VCaP (cell line): ENCODE data around the gene HOXD3.

Experiments used
- H3K27ac ChIP-seq: fragments of 450-650 bp; 2 replicates; pipeline ENCODE4 v1.5.1; 2017
- TF ChIP-seq, protein P1 (sequence below): fragments of 450-650 bp; conservative IDR thresholded peaks from 2 replicates; pipeline ENCODE4 v1.5.1; 2017; ENCODE audit warnings: mild to moderate bottlenecking, moderate library complexity

The HOXD3 gene

DNA sequence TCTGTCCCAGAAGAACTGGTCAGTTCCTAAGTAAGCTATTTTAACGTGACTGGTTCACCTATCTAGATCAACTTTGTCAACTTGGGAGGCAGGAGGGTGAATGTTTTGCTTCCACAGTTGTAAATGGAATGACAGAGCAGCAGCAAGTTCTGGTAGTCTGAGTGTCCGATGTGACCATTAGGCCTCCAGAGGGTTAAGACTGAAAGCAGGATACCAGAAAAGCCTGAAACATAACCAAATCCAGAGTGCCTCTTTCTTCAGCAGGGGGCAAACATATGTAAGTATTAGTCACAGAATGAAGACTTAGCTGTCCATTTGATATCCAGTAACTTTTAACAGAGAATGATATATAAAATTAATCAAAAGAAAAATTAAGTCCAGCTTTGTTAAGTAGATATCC, 9.2 kb downstream of the HOXD3 start:
- TF ChIP-seq, protein P1, sequence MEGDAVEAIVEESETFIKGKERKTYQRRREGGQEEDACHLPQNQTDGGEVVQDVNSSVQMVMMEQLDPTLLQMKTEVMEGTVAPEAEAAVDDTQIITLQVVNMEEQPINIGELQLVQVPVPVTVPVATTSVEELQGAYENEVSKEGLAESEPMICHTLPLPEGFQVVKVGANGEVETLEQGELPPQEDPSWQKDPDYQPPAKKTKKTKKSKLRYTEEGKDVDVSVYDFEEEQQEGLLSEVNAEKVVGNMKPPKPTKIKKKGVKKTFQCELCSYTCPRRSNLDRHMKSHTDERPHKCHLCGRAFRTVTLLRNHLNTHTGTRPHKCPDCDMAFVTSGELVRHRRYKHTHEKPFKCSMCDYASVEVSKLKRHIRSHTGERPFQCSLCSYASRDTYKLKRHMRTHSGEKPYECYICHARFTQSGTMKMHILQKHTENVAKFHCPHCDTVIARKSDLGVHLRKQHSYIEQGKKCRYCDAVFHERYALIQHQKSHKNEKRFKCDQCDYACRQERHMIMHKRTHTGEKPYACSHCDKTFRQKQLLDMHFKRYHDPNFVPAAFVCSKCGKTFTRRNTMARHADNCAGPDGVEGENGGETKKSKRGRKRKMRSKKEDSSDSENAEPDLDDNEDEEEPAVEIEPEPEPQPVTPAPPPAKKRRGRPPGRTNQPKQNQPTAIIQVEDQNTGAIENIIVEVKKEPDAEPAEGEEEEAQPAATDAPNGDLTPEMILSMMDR, result no peak
- H3K27ac ChIP-seq, result no peak overlapping the region

DNA sequence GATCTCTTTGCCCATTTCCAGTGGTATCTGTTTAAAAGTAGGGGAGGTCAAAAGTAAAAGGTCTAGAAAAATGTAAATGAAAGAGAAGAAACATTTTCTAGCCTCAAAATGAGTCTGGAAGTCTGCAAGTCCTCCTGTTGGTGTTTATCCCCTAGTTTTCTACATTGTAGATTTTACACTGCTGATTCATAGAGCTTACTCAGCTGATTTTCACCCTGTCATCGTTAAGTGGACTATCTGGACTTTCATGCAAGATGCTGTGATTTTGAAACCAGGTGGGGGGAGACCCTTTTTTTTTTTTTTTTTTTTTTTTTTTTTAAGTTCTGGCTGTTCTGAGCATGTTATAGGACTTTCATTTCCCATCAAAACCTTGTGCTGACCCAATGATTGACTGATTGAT, 10.3 kb downstream of the HOXD3 start:
- no peak overlapping the region for H3K27ac ChIP-seq
- TF ChIP-seq, protein P1, result no peak

DNA sequence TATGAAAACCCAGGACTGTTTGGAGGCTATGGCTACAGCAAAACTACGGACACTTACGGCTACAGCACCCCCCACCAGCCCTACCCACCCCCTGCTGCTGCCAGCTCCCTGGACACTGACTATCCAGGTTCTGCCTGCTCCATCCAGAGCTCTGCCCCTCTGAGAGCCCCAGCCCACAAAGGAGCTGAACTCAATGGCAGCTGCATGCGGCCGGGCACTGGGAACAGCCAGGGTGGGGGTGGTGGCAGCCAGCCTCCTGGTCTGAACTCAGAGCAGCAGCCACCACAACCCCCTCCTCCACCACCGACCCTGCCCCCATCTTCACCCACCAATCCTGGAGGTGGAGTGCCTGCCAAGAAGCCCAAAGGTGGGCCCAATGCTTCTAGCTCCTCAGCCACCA, 12.1 kb downstream of the HOXD3 start:
- TF ChIP-seq, protein P1, result no peak

DNA sequence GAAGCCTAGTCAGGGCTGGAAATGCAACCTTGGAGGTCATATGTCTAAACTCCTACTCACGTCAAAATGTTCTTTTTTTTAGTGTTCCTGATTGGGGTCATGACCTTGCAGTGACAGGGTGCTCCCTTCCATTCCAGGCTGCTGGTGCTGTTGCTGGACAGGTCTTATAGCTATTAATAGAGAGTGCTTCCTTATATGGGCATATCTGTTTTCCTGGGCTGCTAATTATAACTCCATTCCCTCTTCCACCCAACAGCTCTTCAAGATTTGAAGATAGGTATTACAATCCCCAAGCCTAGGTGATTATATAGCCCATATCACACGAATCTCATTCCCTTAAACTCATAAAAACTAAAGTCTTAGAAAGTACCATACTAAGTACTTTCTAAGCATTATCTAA, 12.6 kb downstream of the HOXD3 start:
- TF ChIP-seq, protein P1, result no peak
- no peak overlapping the region for H3K27ac ChIP-seq

More for the DNA sequence above, 12.1 kb downstream of the HOXD3 start:
- H3K27ac ChIP-seq, result no peak overlapping the region

DNA sequence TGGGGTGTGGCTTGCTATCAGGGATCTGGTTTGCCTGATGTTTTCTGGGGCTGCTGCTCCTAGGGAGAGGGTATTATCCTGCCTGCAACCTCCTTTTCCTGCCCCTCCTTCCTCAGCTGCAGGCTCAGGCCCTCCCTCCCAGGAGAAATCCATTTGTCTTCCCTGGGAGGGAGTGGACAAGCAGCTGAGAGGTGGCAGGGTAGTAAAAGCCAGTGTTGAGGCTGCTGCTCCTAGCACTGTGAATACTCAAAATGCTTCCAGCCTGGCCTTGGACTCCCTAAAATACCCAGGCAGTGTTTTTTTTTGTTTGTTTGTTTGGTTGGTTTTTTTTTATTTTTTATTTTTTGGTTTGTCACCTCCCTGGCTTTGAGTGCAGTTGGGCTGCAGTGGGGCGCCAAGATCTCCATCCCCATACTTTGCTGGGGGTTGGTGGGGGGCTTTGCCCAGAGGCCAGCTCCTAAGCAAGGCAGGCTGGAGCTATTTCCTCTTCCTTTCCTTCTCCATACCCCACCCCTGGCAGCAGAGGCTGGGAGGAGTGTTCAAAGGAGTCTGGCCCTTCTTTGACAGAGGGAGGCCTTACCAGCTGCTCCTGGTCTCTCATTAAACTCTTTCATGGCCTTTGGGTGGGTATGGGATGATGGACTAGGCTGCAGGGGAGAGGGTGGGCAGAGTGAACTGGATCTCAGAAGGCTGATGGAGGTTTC, 13.6 kb downstream of the HOXD3 start:
- TF ChIP-seq, protein P1, result no peak
- H3K27ac ChIP-seq, result no peak overlapping the region

DNA sequence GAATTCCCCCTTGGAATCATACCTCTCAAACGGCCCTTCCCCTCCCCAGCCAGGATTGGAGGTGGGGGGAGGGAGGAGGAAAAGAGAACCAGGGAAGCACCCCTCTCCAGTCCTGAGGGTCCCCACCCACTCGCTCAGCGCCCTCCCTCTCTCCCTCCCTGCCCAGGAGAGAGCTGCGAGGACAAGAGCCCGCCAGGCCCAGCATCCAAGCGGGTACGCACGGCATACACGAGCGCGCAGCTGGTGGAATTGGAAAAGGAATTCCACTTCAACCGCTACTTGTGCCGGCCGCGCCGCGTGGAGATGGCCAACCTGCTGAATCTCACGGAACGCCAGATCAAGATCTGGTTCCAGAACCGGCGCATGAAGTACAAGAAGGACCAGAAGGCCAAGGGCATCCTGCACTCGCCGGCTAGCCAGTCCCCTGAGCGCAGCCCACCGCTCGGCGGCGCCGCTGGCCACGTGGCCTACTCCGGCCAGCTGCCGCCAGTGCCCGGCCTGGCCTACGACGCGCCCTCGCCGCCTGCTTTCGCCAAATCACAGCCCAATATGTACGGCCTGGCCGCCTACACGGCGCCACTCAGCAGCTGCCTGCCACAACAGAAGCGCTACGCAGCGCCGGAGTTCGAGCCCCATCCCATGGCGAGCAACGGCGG, 14.4 kb downstream of the HOXD3 start:
- no peak overlapping the region for H3K27ac ChIP-seq
- TF ChIP-seq, protein P1, result no peak

DNA sequence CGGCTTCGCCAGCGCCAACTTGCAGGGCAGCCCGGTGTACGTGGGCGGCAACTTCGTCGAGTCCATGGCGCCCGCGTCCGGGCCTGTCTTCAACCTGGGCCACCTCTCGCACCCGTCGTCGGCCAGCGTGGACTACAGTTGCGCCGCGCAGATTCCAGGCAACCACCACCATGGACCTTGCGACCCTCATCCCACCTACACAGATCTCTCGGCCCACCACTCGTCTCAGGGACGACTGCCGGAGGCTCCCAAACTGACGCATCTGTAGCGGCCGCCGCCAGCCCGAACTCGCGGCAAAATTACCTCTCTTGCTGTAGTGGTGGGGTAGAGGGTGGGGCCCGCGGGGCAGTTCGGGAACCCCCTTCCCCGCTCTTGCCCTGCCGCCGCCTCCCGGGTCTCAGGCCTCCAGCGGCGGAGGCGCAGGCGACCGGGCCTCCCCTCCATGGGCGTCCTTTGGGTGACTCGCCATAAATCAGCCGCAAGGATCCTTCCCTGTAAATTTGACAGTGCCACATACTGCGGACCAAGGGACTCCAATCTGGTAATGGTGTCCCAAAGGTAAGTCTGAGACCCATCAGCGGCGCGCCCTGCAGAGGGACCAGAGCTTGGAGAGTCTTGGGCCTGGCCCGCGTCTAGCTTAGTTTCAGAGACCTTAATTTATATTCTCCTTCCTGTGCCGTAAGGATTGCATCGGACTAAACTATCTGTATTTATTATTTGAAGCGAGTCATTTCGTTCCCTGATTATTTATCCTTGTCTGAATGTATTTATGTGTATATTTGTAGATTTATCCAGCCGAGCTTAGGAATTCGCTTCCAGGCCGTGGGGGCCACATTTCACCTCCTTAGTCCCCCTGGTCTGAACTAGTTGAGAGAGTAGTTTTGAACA, 15.1 kb downstream of the HOXD3 start:
- H3K27ac ChIP-seq, result no peak overlapping the region
- TF ChIP-seq, protein P1, result no peak
